HEK293T (cell line): Measurements from ENCODE around the gene PHF13.

Source experiments
- ARNT ChIP-seq: fragments of 450-650 bp; IDR thresholded peaks from 2 replicates; pipeline ENCODE4 v1.6.1; 2017; ENCODE audit warnings: mild to moderate bottlenecking
- BHLHE40 ChIP-seq: fragments of 450-650 bp; IDR thresholded peaks from 2 replicates; pipeline ENCODE4 v1.6.1; 2016; ENCODE audit warnings: mild to moderate bottlenecking, moderate library complexity, borderline replicate concordance
- FOXA1 ChIP-seq: fragments of 450-650 bp; IDR thresholded peaks from 2 replicates; pipeline ENCODE4 v1.6.1; 2016; ENCODE audit warnings: mild to moderate bottlenecking
- LEF1 ChIP-seq: fragments of 450-650 bp; IDR thresholded peaks from 2 replicates; pipeline ENCODE4 v1.6.1; 2017; ENCODE audit warnings: mild to moderate bottlenecking, borderline replicate concordance
- SUZ12 ChIP-seq: fragments of 450-650 bp; IDR thresholded peaks from 2 replicates; pipeline ENCODE4 v1.6.1; 2016; ENCODE audit warnings: mild to moderate bottlenecking
- TARDBP ChIP-seq: fragments of 450-650 bp; IDR thresholded peaks from 2 replicates; pipeline ENCODE4 v1.6.1; 2016
- TF ChIP-seq, protein P1 (sequence below): fragments of 450-650 bp; IDR thresholded peaks from 2 replicates; pipeline ENCODE4 v1.6.1; 2016

DNA sequence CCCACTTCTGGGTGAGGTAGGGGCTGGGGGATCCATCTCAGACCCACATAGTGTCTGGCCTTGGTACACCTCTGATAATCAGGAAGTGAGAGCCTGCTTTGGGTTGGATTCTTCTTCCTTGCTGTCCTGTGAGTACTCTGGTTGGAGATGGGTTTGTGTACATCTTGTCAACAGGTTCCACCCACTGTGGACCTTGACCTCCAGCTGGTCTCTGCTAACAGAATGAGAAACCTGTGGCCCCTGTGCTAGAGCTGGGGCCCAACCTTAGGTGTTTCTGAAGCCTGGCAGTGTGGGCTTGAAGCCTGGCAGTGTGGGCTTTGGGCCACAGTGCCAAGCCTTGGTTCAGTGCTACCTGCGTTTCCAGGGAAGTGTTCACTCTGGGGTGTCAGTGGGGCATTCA is 31.2 kb upstream of the PHF13 start:
- TF ChIP-seq SUZ12 (no peak), ARNT (no peak), TARDBP (no peak), BHLHE40 (no peak), FOXA1 (no peak), LEF1 (no peak)
- TF ChIP-seq, protein P1, sequence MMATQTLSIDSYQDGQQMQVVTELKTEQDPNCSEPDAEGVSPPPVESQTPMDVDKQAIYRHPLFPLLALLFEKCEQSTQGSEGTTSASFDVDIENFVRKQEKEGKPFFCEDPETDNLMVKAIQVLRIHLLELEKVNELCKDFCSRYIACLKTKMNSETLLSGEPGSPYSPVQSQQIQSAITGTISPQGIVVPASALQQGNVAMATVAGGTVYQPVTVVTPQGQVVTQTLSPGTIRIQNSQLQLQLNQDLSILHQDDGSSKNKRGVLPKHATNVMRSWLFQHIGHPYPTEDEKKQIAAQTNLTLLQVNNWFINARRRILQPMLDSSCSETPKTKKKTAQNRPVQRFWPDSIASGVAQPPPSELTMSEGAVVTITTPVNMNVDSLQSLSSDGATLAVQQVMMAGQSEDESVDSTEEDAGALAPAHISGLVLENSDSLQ: no peak
